Measurements from ENCODE around the gene CGB2. TPM values are rescaled to one million over a fixed set of nuclear protein-coding genes. Genes with fewer than 3 reads are reported as not detected.
A peak's percentile ranks its signal among the peaks of the same experiment; 100 is the strongest.

CGB2 gene
- total and polyA plus RNA-seq, 9 of the 15 experiments (the other 6 are each of a cell fraction or from before 2014, with no cell fraction given), result 0.22 TPM; not detected in 8

- Histone ChIP-seq H3K9me1 (ENCODE audit: control insufficient read depth, insufficient read depth, low read length) (no peaks in the 10 kb centered on the region), H3K27ac (ENCODE audit: extremely low read depth, low read depth, low read length) (no peak overlapping the region), H3K9me3 (replicated peaks; ENCODE audit: control insufficient read depth, insufficient read depth, low read depth, low read length) (no peaks in the 10 kb centered on the region), H3K4me3 (no peak overlapping the region), H3K79me2 (ENCODE audit: control insufficient read depth, insufficient read depth, low read length) (peaks cover 41% of the 10 kb centered on the region), H4K20me1 (replicated peaks; ENCODE audit: control insufficient read depth, insufficient read depth, low read length) (no peaks in the 10 kb centered on the region), H3K4me1 (replicated peaks in 1 of 2; ENCODE audit: control insufficient read depth in 2 of 2, insufficient read depth in 2 of 2, low read length in 2 of 2) (peaks cover 5 to 26% of the 10 kb centered on the region in 2 experiments; a peak in 4 of 5 replicates), H2AFZ (ENCODE audit: low read depth, low read length) (no peak overlapping the region), H3K27me3 (ENCODE audit: control insufficient read depth in 2 of 2, insufficient read depth in 2 of 2, low read length in 2 of 2) (no peaks in the 10 kb centered on the region), H3K9ac (ENCODE audit: insufficient read depth in 1 of 2, low read depth in 2 of 2, low read length in 2 of 2) (peak overlapping the region in 1 of 2 experiments; percentile 64; a peak in 2 of 4 replicates), H3K4me2 (ENCODE audit: insufficient read depth, low read length) (no peak overlapping the region), H3K36me3 (ENCODE audit: control insufficient read depth, insufficient read depth, low read length) (peaks cover 51% of the 10 kb centered on the region)
- FAIRE-seq (no peak), ATAC-seq (no peak), DNase-seq (ENCODE audit: extremely low read depth in 1 of 4, low spot score in 3 of 4) (no peak)
- no TSS peak for BruUV-seq (replicated peaks)
- ChIA-PET CTCF (ENCODE audit: low intra/inter-chr PET ratio) (no interaction called here), POLR2A (interaction anchor here (0.6 kb wide), 1 partner anchor 114 kb away, joined by 3 read pairs; no protein-coding TSS in a partner anchor)
- TF ChIP-seq ZNF140 (CRISPR knock-in tag; IDR thresholded peaks at IDR 0.05) (no peak), ZNF75A (CRISPR knock-in tag; IDR thresholded peaks at IDR 0.05) (no peak), HNRNPUL1 (IDR thresholded peaks at IDR 0.05; ENCODE audit: low read length) (no peak), FOXJ2 (tag; IDR thresholded peaks at IDR 0.05) (no peak), RBFOX2 (IDR thresholded peaks at IDR 0.05; ENCODE audit: low read depth, low read length) (0 out of 2 replicates have a peak, but pooled peaks have one; percentile 25), PHB2 (IDR thresholded peaks at IDR 0.05; ENCODE audit: low read depth) (no peak), POLR2A (conservative IDR thresholded peaks at IDR 0.05) (no peak), HSF4 (CRISPR knock-in tag; IDR thresholded peaks at IDR 0.05; ENCODE audit: borderline replicate concordance) (no peak), MXI1 (IDR thresholded peaks at IDR 0.05; ENCODE audit: low read depth, low read length) (no peak), POLR3A (IDR thresholded peaks at IDR 0.05; ENCODE audit: borderline replicate concordance, extremely low read depth, insufficient read depth, insufficient read length) (no peak)
- TF ChIP-seq, protein P1, sequence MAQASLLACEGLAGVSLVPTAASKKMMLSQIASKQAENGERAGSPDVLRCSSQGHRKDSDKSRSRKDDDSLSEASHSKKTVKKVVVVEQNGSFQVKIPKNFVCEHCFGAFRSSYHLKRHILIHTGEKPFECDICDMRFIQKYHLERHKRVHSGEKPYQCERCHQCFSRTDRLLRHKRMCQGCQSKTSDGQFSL (CRISPR knock-in tag; IDR thresholded peaks at IDR 0.05), result no peak
- TF ChIP-seq, protein P1 (tag; IDR thresholded peaks at IDR 0.05), result 0 out of 4 replicates have a peak, but pooled peaks of 1 of the 2 experiments have one; percentile 39
- in situ Hi-C loops (cut with MboI) (no loop called here), intact Hi-C loops (cut with micrococcal nuclease) (loop anchor here (10.0 kb wide), 2 partner anchors 165 to 235 kb away; partner anchors contain the start of genes HRC and TRPM4)
- 77% methylated on average over 15 of the region's 17 CpGs for WGBS (ENCODE audit: insufficient coverage, low coverage, missing lambda C conversion rate)
These were observed 41.9 kb upstream of the CGB2 start for GRCh38 chr19:48989701-48990291.

All from K562 (cell line).